Small intestine (tissue), 7 donors: Measurements from ENCODE around the gene GIMAP1. TPM values are rescaled to one million over a fixed set of nuclear protein-coding genes. Genes with fewer than 3 reads are reported as not detected.

ENCODE experiments used
- DNase-seq, 2 donors: peaks; one replicate each; pipeline versions ENCODE4 v3.0.0 to v3.0.0-alpha.2; 2013
- FAIRE-seq: peaks from 2 replicates; lab custom pipeline; 2012; peaks lifted over from hg19 to GRCh38; lab: Jason Lieb, UNC
- H3K27ac ChIP-seq, 3 donors: one replicate each; pipeline ENCODE4 v1.5.1; 2013; ENCODE audit warnings: low read length in 2 of 3, mild to moderate bottlenecking in 2 of 3, control low read depth in 1 of 3, inconsistent platforms in 1 of 3, low read depth in 1 of 3, moderate library complexity in 1 of 3
- H3K27me3 ChIP-seq, 3 donors: one replicate each; pipeline ENCODE4 v1.6.1; 2013; ENCODE audit warnings: low read length in 3 of 3, inconsistent platforms in 1 of 3; ENCODE audit not compliant: control insufficient read depth in 3 of 3, insufficient read depth in 3 of 3
- H3K36me3 ChIP-seq, 3 donors: one replicate each; pipeline ENCODE4 v1.6.1; 2013; ENCODE audit warnings: low read length in 3 of 3, inconsistent platforms in 1 of 3, low read depth in 1 of 3, mild to moderate bottlenecking in 1 of 3, moderate library complexity in 1 of 3; ENCODE audit not compliant: control insufficient read depth in 3 of 3, insufficient read depth in 2 of 3
- H3K4me1 ChIP-seq, 3 donors: one replicate each; pipeline ENCODE4 v1.6.1; 2013; ENCODE audit warnings: low read length in 2 of 3, inconsistent platforms in 1 of 3, low read depth in 1 of 3, mild to moderate bottlenecking in 1 of 3, moderate library complexity in 1 of 3; ENCODE audit not compliant: control insufficient read depth in 3 of 3, insufficient read depth in 2 of 3
- H3K4me3 ChIP-seq, 3 donors: one replicate each; pipeline ENCODE4 v1.5.1; 2013; ENCODE audit warnings: low read length in 3 of 3, control low read depth in 1 of 3, inconsistent platforms in 1 of 3, low read depth in 1 of 3, mild to moderate bottlenecking in 1 of 3, moderate library complexity in 1 of 3
- H3K9me3 ChIP-seq, 2 donors: one replicate each; pipeline ENCODE4 v1.6.1; 2013; ENCODE audit warnings: low read depth in 1 of 2, low read length in 1 of 2; ENCODE audit not compliant: control insufficient read depth in 2 of 2, insufficient read depth in 1 of 2
- WGBS, 3 donors: extraction: QIAGEN DNeasy Blood & Tissue Kit; methylation state at CpG; one replicate each; pipeline ENCODE4 v1.1.7; 2013; 5-methylcytosine and 5-hydroxymethylcytosine counted together
- polyA plus RNA-seq, 4 donors: library from polyadenylated mRNA; stranded (reverse) in 3 of 4; unstranded in 1 of 4; fragments of 200-250 nt in 3 of 4; fragments of 120-200 nt in 1 of 4; gene quantifications; one replicate each; pipeline versions ENCODE4 v1.2.1 to v1.2.3, GENCODE V29; 2013
- donor health status: healthy with polysubstance abuse.
- donor health status: control.
- donor health status: control.
- donor health status: Bipolar disorder and iron deficiency.
- donor health status: healthy.

The GIMAP1 gene
- polyA plus RNA-seq, 4 donors, result 0.89 to 7.5 (median 3.1) TPM

- H3K27ac ChIP-seq, result peak within 1 kb of the TSS in 2 of 3 donors; percentile 63 to 72
- H3K27me3 ChIP-seq, result peaks cover 0 to 10% (median 0%) of the 10 kb centered on the region in 3 donors
- 36 to 80% (median 60%) methylated on average over 14 of the region's 14 CpGs for WGBS, 3 donors
- no peak for FAIRE-seq
- H3K4me3 ChIP-seq, result peak within 1 kb of the TSS; percentile 34 to 41 (median 36)
- no peaks in the 10 kb centered on the region for H3K36me3 ChIP-seq
- no peaks in the 10 kb centered on the region for H3K4me1 ChIP-seq
- DNase-seq, result no peak
- no peaks in the 10 kb centered on the region for H3K9me3 ChIP-seq
These were observed 21.0 kb downstream of the GIMAP1 start, which contains the start of gene GIMAP5 for GRCh38 chr7:150737265-150738055. GIMAP5 (plus strand) TSS chr7:150737418; CDS start chr7:150740885, 3,467 bp downstream.

GRCh38 chr7:150738092-150738491 lies 21.7 kb downstream of the GIMAP1 start:
- H3K4me1 ChIP-seq, result no peaks in the 10 kb centered on the region
- no peak for FAIRE-seq
- no peaks in the 10 kb centered on the region for H3K9me3 ChIP-seq
- peaks cover 0 to 1% (median 0%) of the 10 kb centered on the region in 3 donors for H3K36me3 ChIP-seq
- WGBS, 3 donors, result 55 to 79% (median 64%) methylated on average over 5 of the region's 5 CpGs
- peak overlapping the region in 2 of 3 donors; percentile 5 to 72 for H3K27ac ChIP-seq
- H3K27me3 ChIP-seq, result peaks cover 0 to 10% (median 0%) of the 10 kb centered on the region in 3 donors
- DNase-seq, result no peak
- H3K4me3 ChIP-seq, result peak overlapping the region; percentile 34 to 41 (median 36)

- H3K36me3 ChIP-seq, result peaks cover 0 to 2% (median 0%) of the 10 kb centered on the region in 3 donors
- DNase-seq, result no peak
- FAIRE-seq, result no peak
- peaks cover 0 to 10% (median 0%) of the 10 kb centered on the region in 3 donors for H3K27me3 ChIP-seq
- H3K27ac ChIP-seq, result peak overlapping the region in 2 of 3 donors; percentile 37 to 72
- H3K4me1 ChIP-seq, result no peaks in the 10 kb centered on the region
- 17 to 43% (median 22%) methylated on average over 5 of the region's 5 CpGs for WGBS, 3 donors
- H3K4me3 ChIP-seq, result peak overlapping the region; percentile 34 to 41 (median 36)
- H3K9me3 ChIP-seq, result no peaks in the 10 kb centered on the region
These were observed 22.2 kb downstream of the GIMAP1 start for GRCh38 chr7:150738591-150739001.

- Histone ChIP-seq H3K4me1 (no peaks in the 10 kb centered on the region), H3K4me3 (peak overlapping the region in 1 of 3 donors; percentile 41), H3K36me3 (peaks cover 0 to 3% (median 0%) of the 10 kb centered on the region in 3 donors), H3K9me3 (no peaks in the 10 kb centered on the region), H3K27me3 (peaks cover 0 to 10% (median 0%) of the 10 kb centered on the region in 3 donors), H3K27ac (peak overlapping the region in 1 of 3 donors; percentile 72)
- FAIRE-seq (no peak), DNase-seq (no peak)
These were observed 22.6 kb downstream of the GIMAP1 start for GRCh38 chr7:150739033-150739432.

GRCh38 chr7:150740053-150740452 lies 23.6 kb downstream of the GIMAP1 start:
- Histone ChIP-seq H3K36me3 (peaks cover 0 to 4% (median 0%) of the 10 kb centered on the region in 3 donors), H3K9me3 (no peaks in the 10 kb centered on the region), H3K4me3 (peak overlapping the region in 1 of 3 donors; percentile 14), H3K27me3 (peaks cover 0 to 10% (median 0%) of the 10 kb centered on the region in 3 donors), H3K27ac (peak overlapping the region in 1 of 3 donors; percentile 61), H3K4me1 (no peaks in the 10 kb centered on the region)
- DNase-seq (no peak), FAIRE-seq (no peak)
- WGBS, 3 donors, result 54 to 84% (median 70%) methylated on average over 10 of the region's 10 CpGs

GRCh38 chr7:150742286-150742968 lies 26.0 kb downstream of the GIMAP1 start:
- FAIRE-seq (no peak), DNase-seq (no peak)
- Histone ChIP-seq H3K27ac (peak overlapping the region in 1 of 3 donors; percentile 22), H3K36me3 (peaks cover 0 to 4% (median 0%) of the 10 kb centered on the region in 3 donors), H3K4me3 (peak overlapping the region in 1 of 3 donors; percentile 12), H3K27me3 (peaks cover 0 to 7% (median 0%) of the 10 kb centered on the region in 3 donors), H3K9me3 (peaks cover 0 to 2% of the 10 kb centered on the region in 2 donors), H3K4me1 (no peaks in the 10 kb centered on the region)
- WGBS, 3 donors, result 64 to 75% (median 75%) methylated on average over 14 of the region's 14 CpGs

GRCh38 chr7:150744041-150744656 lies 27.7 kb downstream of the GIMAP1 start:
- DNase-seq (no peak), FAIRE-seq (no peak)
- 75 to 81% (median 77%) methylated on average over 8 of the region's 8 CpGs for WGBS, 3 donors
- Histone ChIP-seq H3K36me3 (peaks cover 0 to 4% (median 0%) of the 10 kb centered on the region in 3 donors), H3K9me3 (peaks cover 0 to 2% of the 10 kb centered on the region in 2 donors), H3K4me1 (no peaks in the 10 kb centered on the region), H3K4me3 (no peak overlapping the region), H3K27ac (peak overlapping the region in 1 of 3 donors; percentile 46), H3K27me3 (peaks cover 0 to 2% (median 0%) of the 10 kb centered on the region in 3 donors)

- Histone ChIP-seq H3K27ac (peak overlapping the region in 1 of 3 donors; percentile 14), H3K27me3 (peaks cover 0 to 1% (median 0%) of the 10 kb centered on the region in 3 donors), H3K9me3 (peaks cover 0 to 2% of the 10 kb centered on the region in 2 donors), H3K4me3 (no peak overlapping the region), H3K4me1 (no peaks in the 10 kb centered on the region), H3K36me3 (peaks cover 0 to 4% (median 0%) of the 10 kb centered on the region in 3 donors)
- no peak for DNase-seq
- WGBS, 3 donors, result 72 to 79% (median 76%) methylated on average over 5 of the region's 5 CpGs
- FAIRE-seq, result no peak
These were observed 28.7 kb downstream of the GIMAP1 start for GRCh38 chr7:150745086-150745485.
